Activated CD4-positive, CD25-positive, alpha-beta regulatory T cell treated with anti-CD3 and anti-CD28 coated beads, Interleukin-2, amount 50 U/mL, for 16 hours (primary cell): ENCODE measurements around the gene GRIK2.

Experiments used
- DNase-seq: peaks from one replicate; pipeline ENCODE4 v3.0.0-alpha.2; 2020; ENCODE audit warnings: low read depth, low spot score

GRIK2 gene

GRCh38 chr6:101400326-101401135 lies 7.0 kb downstream of the GRIK2 start:
- DNase-seq, result no peak

- DNase-seq, result no peak
Observed at GRCh38 chr6:101401171-101401570, 7.7 kb downstream of the GRIK2 start.

GRCh38 chr6:101401792-101402621 lies 8.5 kb downstream of the GRIK2 start:
- no peak for DNase-seq

DNA sequence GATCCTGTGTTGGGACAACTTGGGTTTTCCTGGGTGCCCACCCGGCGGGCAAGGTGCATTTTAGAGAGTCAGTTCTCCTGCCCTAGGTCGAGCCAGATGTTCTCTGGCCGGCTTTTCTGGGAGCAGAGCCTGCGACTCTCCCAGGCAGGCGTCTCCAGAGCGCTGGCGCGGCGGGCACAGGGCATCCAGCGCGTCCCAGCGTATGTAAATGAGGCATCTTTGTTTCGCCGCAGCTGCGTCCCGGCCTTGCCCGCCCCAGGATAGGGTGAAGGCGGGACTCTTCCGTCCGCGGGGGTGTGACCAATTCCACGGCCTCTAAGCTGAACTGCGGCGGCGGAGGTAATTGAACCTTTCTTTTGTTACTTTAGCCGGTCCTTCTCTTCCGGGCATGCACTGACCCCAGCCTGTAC lies 9.1 kb downstream of the GRIK2 start:
- DNase-seq, result no peak

DNA sequence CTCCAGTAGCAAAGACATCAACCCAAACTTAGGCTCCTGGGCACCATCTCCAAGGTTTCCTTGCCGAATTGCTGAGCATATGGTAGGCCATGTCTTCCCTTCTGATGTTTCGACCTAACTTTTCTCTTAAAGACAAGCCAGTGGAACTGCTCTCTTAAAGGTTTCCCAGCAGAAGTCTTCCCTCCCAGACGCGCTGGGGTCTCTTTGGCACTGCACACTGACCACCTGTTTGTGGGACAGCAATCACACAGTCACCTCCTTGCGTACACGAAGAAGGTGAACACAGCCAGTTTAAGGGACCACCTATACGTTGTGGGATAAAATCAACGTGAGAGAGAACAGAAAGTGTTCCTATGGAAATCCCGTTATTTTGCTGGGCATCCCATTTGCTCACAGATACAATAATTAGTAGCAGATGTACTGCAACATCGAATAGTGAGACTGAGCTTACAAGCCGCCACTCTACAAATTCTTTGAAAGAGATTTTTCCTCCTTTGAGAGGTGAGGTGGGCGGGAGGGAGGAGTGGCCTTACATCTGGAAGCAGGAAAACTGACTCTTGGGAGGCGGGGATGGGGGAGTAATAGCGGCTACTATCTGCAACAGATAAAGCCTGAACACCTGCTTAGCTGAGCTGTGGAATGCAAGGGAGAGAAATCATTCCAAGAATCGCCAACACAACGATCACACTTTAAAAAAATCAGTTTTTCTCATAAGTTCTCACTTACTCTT lies 9.9 kb downstream of the GRIK2 start:
- DNase-seq, result no peak

DNA sequence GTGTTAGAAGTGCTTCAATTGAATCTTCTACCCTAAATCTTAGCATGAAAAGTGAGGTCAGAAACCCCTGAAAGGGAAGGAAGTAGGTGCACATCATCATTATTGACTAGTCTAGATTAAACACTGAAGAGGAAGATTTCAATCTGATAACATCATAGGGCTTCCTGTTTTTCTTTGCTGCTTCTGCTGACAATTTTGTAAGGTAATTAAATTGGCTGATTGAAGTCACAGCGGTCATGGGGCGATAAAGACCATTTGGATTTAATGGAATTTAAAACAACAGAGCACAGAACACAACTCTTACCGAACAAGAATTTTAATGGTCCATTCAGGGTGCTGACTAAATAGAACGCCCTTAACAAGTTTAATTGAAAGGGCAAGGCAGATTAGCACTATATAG lies 11.3 kb downstream of the GRIK2 start:
- no peak for DNase-seq

GRCh38 chr6:101413773-101414172 lies 20.3 kb downstream of the GRIK2 start:
- no peak for DNase-seq

- DNase-seq, result no peak
Observed at GRCh38 chr6:101417900-101418299, 24.4 kb downstream of the GRIK2 start.

GRCh38 chr6:101422251-101422650 lies 28.7 kb downstream of the GRIK2 start:
- no peak for DNase-seq

DNA sequence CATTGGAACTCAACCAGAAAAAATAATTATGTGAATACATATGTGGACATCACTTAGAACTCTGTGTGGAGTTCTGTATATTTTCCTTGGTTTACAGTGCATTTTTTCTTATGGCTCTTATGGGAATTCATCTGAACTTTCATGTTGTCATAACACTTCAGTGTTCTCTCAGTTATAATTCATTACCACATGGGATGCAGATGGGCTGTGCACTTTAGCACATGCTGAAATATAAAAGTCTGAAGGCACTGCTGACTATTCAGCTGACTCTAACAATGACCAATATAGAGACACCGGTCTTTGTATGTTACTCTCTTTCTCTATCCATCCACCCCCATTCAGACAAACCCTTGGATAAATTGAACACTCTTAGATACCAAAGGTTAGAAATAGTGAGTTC lies 29.3 kb downstream of the GRIK2 start:
- no peak for DNase-seq

GRCh38 chr6:101429270-101429669 lies 35.8 kb downstream of the GRIK2 start:
- no peak for DNase-seq

- DNase-seq, result no peak
Observed at GRCh38 chr6:101429845-101430244, 36.3 kb downstream of the GRIK2 start.

GRCh38 chr6:101433141-101433540 lies 39.6 kb downstream of the GRIK2 start:
- no peak for DNase-seq

GRCh38 chr6:101434601-101435000 lies 41.1 kb downstream of the GRIK2 start:
- no peak for DNase-seq

DNA sequence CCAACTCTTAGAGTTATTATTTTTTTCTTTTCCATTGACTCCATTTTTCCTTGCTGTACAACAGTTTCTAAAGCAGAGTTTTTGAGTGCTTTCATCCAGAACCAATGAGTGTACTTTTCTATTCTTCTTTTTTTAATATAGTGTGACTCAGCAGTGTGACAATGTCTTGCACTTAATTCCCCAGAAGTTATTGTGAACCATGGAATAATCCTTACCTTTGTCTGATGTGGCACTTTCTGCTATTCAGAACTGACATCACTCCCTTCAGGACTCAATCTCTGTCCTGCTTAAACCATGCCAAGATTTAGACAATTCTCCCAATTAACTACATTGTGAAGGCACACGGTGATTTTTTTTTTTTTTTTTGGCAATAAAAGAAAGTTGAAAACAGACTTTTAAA lies 41.5 kb downstream of the GRIK2 start:
- no peak for DNase-seq

DNA sequence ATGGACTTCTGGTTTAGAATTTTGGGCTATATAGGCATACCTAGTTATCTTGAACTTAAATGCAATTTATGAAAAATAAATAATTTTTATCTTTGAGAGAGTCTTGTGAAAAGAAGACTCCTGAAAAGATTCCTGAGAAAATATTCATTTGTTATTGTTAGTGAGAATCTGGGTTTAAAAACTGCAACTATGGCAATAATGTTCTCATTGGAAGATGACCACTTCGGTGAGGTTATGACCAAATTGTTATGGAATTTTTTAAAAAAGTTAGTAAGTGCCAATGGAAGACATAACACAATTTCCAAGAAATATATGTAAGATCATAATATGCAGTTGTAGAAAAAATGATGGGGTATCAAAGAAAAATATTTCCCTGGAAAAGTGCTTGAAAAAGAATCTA lies 46.3 kb downstream of the GRIK2 start:
- DNase-seq, result no peak

DNA sequence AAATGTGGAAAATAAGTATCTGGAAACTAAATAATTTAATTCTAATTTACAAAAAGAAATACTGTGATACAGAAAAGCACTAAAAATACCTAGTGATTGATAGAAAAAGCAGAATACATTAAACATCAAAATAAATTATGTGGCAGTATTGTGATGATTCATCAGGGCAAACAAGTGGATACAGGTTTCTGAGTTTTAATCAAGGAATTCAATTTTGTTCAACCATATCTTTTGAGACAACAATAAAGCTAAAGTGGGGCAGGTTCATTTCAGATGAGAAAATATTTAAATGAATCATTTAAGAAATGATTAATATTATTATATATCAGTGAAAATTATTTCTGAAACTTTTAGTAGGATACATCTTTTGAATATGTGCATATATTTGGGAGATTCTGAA lies 49.8 kb downstream of the GRIK2 start:
- DNase-seq, result no peak

DNA sequence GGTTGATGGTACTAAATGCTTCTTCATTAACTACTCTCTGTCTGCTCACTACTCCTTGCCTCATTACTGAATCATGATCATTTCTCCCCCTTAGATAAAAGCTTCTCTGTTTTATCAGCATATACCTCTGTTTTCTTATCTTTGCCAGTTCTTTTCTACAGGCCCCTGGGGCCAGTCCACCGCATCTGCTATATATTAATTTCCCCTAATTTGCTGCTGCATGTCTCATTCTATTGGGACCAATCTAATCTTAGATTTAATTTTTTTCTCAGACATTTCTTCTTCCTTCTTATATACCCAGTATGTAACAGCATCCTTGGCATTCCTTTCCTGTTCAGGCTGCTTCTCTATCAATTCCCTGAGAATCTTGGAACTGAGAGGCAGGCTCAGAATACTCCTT lies 51.2 kb downstream of the GRIK2 start:
- DNase-seq, result no peak

GRCh38 chr6:101445527-101445926 lies 52.0 kb downstream of the GRIK2 start:
- no peak for DNase-seq

DNA sequence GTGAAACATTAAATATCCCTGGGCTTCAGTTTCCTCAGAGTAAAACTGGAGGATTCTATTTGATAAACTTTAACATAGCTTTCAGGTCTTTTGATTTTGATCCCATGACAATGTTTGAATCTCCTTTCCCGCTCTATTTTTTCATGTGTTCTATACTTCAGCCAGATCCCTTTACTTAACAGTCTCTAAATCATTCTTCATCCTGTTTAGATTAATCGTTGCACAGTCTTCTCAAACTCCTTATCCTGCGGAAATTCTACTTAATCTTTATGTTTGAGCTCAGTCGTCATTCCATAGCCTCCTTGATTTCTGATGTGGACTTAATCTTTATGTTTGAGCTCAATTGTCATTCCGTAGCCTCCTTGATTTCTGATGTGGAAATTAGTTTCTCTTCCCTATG lies 57.4 kb downstream of the GRIK2 start:
- DNase-seq, result no peak

DNA sequence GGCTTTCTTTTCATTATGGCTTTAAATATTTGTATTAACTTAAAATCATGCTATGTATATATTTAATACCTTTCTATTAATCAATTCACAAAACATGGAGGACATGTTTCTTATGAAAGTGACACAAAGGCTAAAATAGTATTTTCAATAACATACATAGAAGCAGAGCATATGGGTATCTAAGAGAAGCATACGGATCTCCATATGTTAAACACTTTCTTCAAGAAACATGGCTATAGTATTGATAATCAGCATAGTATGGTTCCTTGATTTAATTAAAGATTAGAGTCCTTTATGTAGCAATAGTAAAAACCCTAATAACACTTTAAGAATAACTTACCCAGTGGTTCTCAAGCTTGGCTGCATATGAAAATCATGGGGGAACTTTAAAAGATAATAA lies 58.5 kb downstream of the GRIK2 start:
- DNase-seq, result no peak

DNA sequence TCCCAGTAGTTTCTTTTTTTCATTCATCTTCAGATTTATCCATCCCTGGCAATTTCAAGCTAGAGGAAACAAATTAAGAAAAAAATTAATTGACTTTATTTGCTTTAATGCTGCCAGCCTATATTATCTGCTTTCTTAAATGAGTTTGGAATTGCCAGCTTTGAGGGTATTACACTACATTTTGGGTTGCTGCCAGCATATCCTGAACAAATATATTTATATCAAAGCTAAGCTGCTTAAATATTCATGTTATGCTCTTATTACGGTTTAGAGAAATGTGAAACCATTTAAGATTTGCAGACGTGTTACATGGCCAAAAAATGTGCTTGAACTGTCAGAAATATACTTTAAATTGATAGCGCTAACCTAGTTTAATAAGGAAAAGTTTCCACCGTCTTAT lies 59.7 kb downstream of the GRIK2 start:
- DNase-seq, result no peak
